HCT116 (cell line): Measurements from ENCODE around the gene RBM8A. TPM values are rescaled to one million over a fixed set of nuclear protein-coding genes. Genes with fewer than 3 reads are reported as not detected.
A peak's percentile ranks its signal among the peaks of the same experiment; 100 is the strongest.

Experiments used
- ATAC-seq: fragments of 200-7000 bp; cut with Tn5 transposase; 2 replicates; pipeline ENCODE4 v1.9.1; 2020; ENCODE audit warnings: mild to moderate bottlenecking, moderate library complexity
- BruUV-seq: library from RNA; stranded (reverse); fragments of 400-500 nt; replicated peaks from 2 replicates; lab custom pipeline; 2021; lab: Mats Ljungman, UMichigan
- CTCF ChIA-PET: fragments of 300-600 bp; sonication (Branson Sonifier 250); formaldehyde crosslinking; loops from one replicate; lab custom pipeline; 2021; ENCODE audit warnings: antibody characterized with exemption; lab: Charles Lee
- POLR2A ChIA-PET: fragments of 300-600, 350-600 bp; sonication (Branson Sonifier 250); formaldehyde crosslinking; loops from one replicate; lab custom pipeline; 2021; ENCODE audit warnings: antibody characterized with exemption; lab: Charles Lee
- RAD21 ChIA-PET, 2 experiments: fragments of 300-600 bp; sonication (Branson Sonifier 250); formaldehyde crosslinking; loops; one replicate each; lab custom pipeline; 2023; ENCODE audit warnings: low total read pairs in 2 of 2; ENCODE audit not compliant: uncharacterized antibody in 2 of 2, unreplicated experiment in 2 of 2, low non-redundant PET in 1 of 2; lab: Charles Lee
- DNase-seq: peaks from one replicate; pipeline ENCODE4 v3.0.0-alpha.2; 2010; ENCODE audit warnings: low read depth, low spot score
- H2AFZ ChIP-seq: fragments of 200-600 bp; shearing (Covaris generic), sonication (generic); 2 replicates; pipeline ENCODE4 v1.6.1; 2017; ENCODE audit warnings: low read depth, mixed run types, mixed read lengths, antibody characterized with exemption, low read length; ENCODE audit not compliant: poor library complexity, severe bottlenecking
- H3K27ac ChIP-seq: 2 replicates; pipeline ENCODE4 v1.5.1; 2012; ENCODE audit warnings: low read depth, low read length
- H3K27me3 ChIP-seq: fragments of 200-600 bp; sonication (generic); 2 replicates; pipeline ENCODE4 v1.6.1; 2016; ENCODE audit warnings: mixed run types, low read length, mixed read lengths; ENCODE audit not compliant: insufficient read depth
- H3K36me3 ChIP-seq, 2 experiments: fragments of 200-500 bp in 1 of 2; fragments of 200-600 bp in 1 of 2; sonication (Bioruptor generic) in 1 of 2; sonication (generic) in 1 of 2; 2 replicates each; pipeline versions ENCODE4 v1.5.1 to v1.6.1; 2014 to 2016; ENCODE audit warnings: low read length in 2 of 2, inconsistent platforms in 1 of 2, mixed read lengths in 1 of 2, mixed run types in 1 of 2; ENCODE audit not compliant: insufficient read depth in 2 of 2, control insufficient read depth in 1 of 2
- H3K4me1 ChIP-seq, 2 experiments: fragments of 200-600 bp in 1 of 2; sonication (generic) in 1 of 2; 2 replicates each; pipeline versions ENCODE4 v1.5.1 to v1.6.1; 2012 to 2017; ENCODE audit warnings: low read length in 2 of 2, inconsistent platforms in 1 of 2, mild to moderate bottlenecking in 1 of 2, mixed read lengths in 1 of 2, mixed run types in 1 of 2, moderate library complexity in 1 of 2; ENCODE audit not compliant: insufficient read depth in 2 of 2, control insufficient read depth in 1 of 2
- H3K4me2 ChIP-seq: fragments of 200-600 bp; sonication (generic); 2 replicates; pipeline ENCODE4 v1.6.1; 2017; ENCODE audit warnings: mixed run types, low read length, mixed read lengths
- H3K4me3 ChIP-seq, 2 experiments: fragments of 200-600 bp in 1 of 2; sonication (generic) in 1 of 2; replicated peaks in 1 of 2; 2 replicates each; pipeline ENCODE4 v1.5.1; 2011 to 2016; ENCODE audit warnings: low read length in 2 of 2, control low read depth in 1 of 2, low read depth in 1 of 2, mild to moderate bottlenecking in 1 of 2, mixed read lengths in 1 of 2, mixed run types in 1 of 2
- H3K79me2 ChIP-seq: fragments of 200-600 bp; sonication (generic); 2 replicates; pipeline ENCODE4 v1.6.1; 2017; ENCODE audit warnings: mild to moderate bottlenecking, mixed run types, low read length, moderate library complexity, mixed read lengths; ENCODE audit not compliant: insufficient read depth
- H3K9ac ChIP-seq: fragments of 200-600 bp; sonication (generic); 2 replicates; pipeline ENCODE4 v1.6.1; 2016; ENCODE audit warnings: low read length, mixed read lengths
- H3K9me2 ChIP-seq: fragments of 200-600 bp; sonication (generic), shearing (Covaris generic); 2 replicates; pipeline ENCODE4 v1.6.1; 2017; ENCODE audit warnings: mixed run types, mild to moderate bottlenecking, moderate library complexity; ENCODE audit not compliant: insufficient read depth
- H3K9me3 ChIP-seq, 2 experiments: fragments of 200-500 bp in 1 of 2; fragments of 200-600 bp in 1 of 2; sonication (Bioruptor generic) in 1 of 2; sonication (generic) in 1 of 2; 2 replicates each; pipeline ENCODE4 v1.6.1; 2014 to 2017; ENCODE audit warnings: low read length in 2 of 2, mixed read lengths in 2 of 2, inconsistent platforms in 1 of 2, low read depth in 1 of 2, mild to moderate bottlenecking in 1 of 2, mixed run types in 1 of 2, moderate library complexity in 1 of 2; ENCODE audit not compliant: control insufficient read depth in 1 of 2, insufficient read depth in 1 of 2
- H4K20me1 ChIP-seq: fragments of 200-600 bp; sonication (generic), shearing (Covaris generic); 2 replicates; pipeline ENCODE4 v1.6.1; 2017; ENCODE audit warnings: mixed run types, mild to moderate bottlenecking, moderate library complexity; ENCODE audit not compliant: insufficient read depth
- ATF3 ChIP-seq: IDR thresholded peaks from 2 replicates; pipeline ENCODE4 v1.6.1; 2012
- CBX3 ChIP-seq: IDR thresholded peaks from 2 replicates; pipeline ENCODE4 v1.6.1; 2012; ENCODE audit warnings: low read depth
- CEBPB ChIP-seq: IDR thresholded peaks from 2 replicates; pipeline ENCODE4 v1.6.1; 2012; ENCODE audit warnings: low read depth
- CTCF ChIP-seq, 3 experiments: fragments of 200-600 bp in 1 of 3; sonication (generic) in 1 of 3; IDR thresholded peaks in 2 of 3; conservative IDR thresholded peaks in 1 of 3; 2 replicates each; pipeline ENCODE4 v1.5.1; 2012 to 2017; ENCODE audit warnings: low read depth in 2 of 3, low read length in 2 of 3, antibody characterized with exemption in 1 of 3, borderline replicate concordance in 1 of 3, control low read depth in 1 of 3, mild to moderate bottlenecking in 1 of 3, mixed read lengths in 1 of 3, mixed run types in 1 of 3, moderate library complexity in 1 of 3; ENCODE audit not compliant: insufficient read depth in 1 of 3
- ELF1 ChIP-seq: IDR thresholded peaks from 2 replicates; pipeline ENCODE4 v1.6.1; 2012; ENCODE audit warnings: low read depth, borderline replicate concordance
- EZH2 ChIP-seq: fragments of 200-600 bp; sonication (generic); IDR thresholded peaks from 2 replicates; pipeline ENCODE4 v1.6.1; 2017; ENCODE audit warnings: antibody characterized with exemption, mixed run types
- EZH2phosphoT487 ChIP-seq: fragments of 200-600 bp; IDR thresholded peaks from 2 replicates; pipeline ENCODE4 v1.6.1; 2018; ENCODE audit warnings: antibody characterized with exemption, borderline replicate concordance
- FOSL1 ChIP-seq: IDR thresholded peaks from 2 replicates; pipeline ENCODE4 v1.6.1; 2012; ENCODE audit warnings: low read depth
- JUND ChIP-seq: IDR thresholded peaks from 2 replicates; pipeline ENCODE4 v1.6.1; 2012
- MAX ChIP-seq: IDR thresholded peaks from 2 replicates; pipeline ENCODE4 v1.6.1; 2012
- POLR2A ChIP-seq: IDR thresholded peaks from 2 replicates; pipeline ENCODE4 v1.7.0; 2011; ENCODE audit warnings: borderline replicate concordance; ENCODE audit not compliant: insufficient read depth, insufficient read length; ENCODE audit errors: extremely low read depth
- POLR2AphosphoS5 ChIP-seq: IDR thresholded peaks from 2 replicates; pipeline ENCODE4 v1.6.1; 2011; ENCODE audit warnings: mild to moderate bottlenecking, low read depth, low read length, moderate library complexity
- RAD21 ChIP-seq: IDR thresholded peaks from 2 replicates; pipeline ENCODE4 v1.6.1; 2012; ENCODE audit warnings: low read depth, mild to moderate bottlenecking
- SIN3A ChIP-seq: IDR thresholded peaks from 2 replicates; pipeline ENCODE4 v1.6.1; 2012; ENCODE audit warnings: low read depth
- SP1 ChIP-seq: IDR thresholded peaks from 2 replicates; pipeline ENCODE4 v1.6.1; 2012; ENCODE audit warnings: low read depth
- SRF ChIP-seq: IDR thresholded peaks from 2 replicates; pipeline ENCODE4 v1.6.1; 2012; ENCODE audit warnings: low read depth
- TCF7L2 ChIP-seq: IDR thresholded peaks from 2 replicates; pipeline ENCODE4 v1.7.0; 2011; ENCODE audit warnings: borderline replicate concordance, inconsistent platforms; ENCODE audit not compliant: insufficient read depth, insufficient read length; ENCODE audit errors: extremely low read depth
- YY1 ChIP-seq: IDR thresholded peaks from 2 replicates; pipeline ENCODE4 v1.6.1; 2011; ENCODE audit warnings: low read length, low read depth, moderate library complexity, mild to moderate bottlenecking; ENCODE audit not compliant: insufficient replicate concordance; ENCODE audit errors: extremely low read depth
- ZFX ChIP-seq: fragments of 450-650 bp; IDR thresholded peaks from 2 replicates; pipeline ENCODE4 v1.6.1; 2017
- ZNF274 ChIP-seq: fragments of 200-500 bp; sonication (Bioruptor generic); IDR thresholded peaks from 2 replicates; pipeline ENCODE4 v1.6.1; 2014; ENCODE audit warnings: mild to moderate bottlenecking, low read depth, low read length, inconsistent platforms
- intact Hi-C: fragments of 100-400 bp; cut with micrococcal nuclease; formaldehyde crosslinking; loops from 2 replicates; pipeline ENCODE4 v1.10.0; 2022
- total RNA-seq: library from RNA; stranded (reverse); gene quantifications from one replicate; pipeline ENCODE4 v1.2.1, GENCODE V29; 2021; ENCODE audit not compliant: unreplicated experiment
- TF ChIP-seq, protein P1 (sequence below): IDR thresholded peaks from 2 replicates; pipeline ENCODE4 v1.6.1; 2011; ENCODE audit warnings: mild to moderate bottlenecking, low read length, moderate library complexity; ENCODE audit not compliant: insufficient replicate concordance; ENCODE audit errors: extremely low read depth

Gene RBM8A
- total RNA-seq, 1 experiment from 2014 or later: 195 TPM

GRCh38 chr1:145918144-145918991 is 8.9 kb downstream of the RBM8A start, which contains the start of gene PEX11B:
Gene PEX11B (minus strand): TSS chr1:145918717. CDS start chr1:145918688, 29 bp downstream.
- RAD21 ChIA-PET: no interaction called here
- Histone ChIP-seq H3K36me3 (peaks cover 0 to 9% of the 10 kb centered on the region in 2 experiments; a peak in 1 of 4 replicates), H3K27ac (peak within 1 kb of the TSS; percentile 62), H3K4me2 (peak within 1 kb of the TSS; percentile 82), H3K9me2 (no peaks in the 10 kb centered on the region), H2AFZ (no peak within 1 kb of the TSS), H3K4me3 (peak within 1 kb of the TSS; percentile 74 to 95), H3K27me3 (no peaks in the 10 kb centered on the region), H3K79me2 (no peaks in the 10 kb centered on the region; the same call in 1 of the 2 replicates), H3K9me3 (no peaks in the 10 kb centered on the region), H3K9ac (peak within 1 kb of the TSS; percentile 78), H4K20me1 (no peaks in the 10 kb centered on the region), H3K4me1 (peaks cover 9 to 25% of the 10 kb centered on the region in 2 experiments; a peak in 3 of 4 replicates)
- ATAC-seq (peak; percentile 84), DNase-seq (peak; percentile 75)
- intact Hi-C loops: loop anchor here (5.0 kb wide), 1 partner anchor 44 kb away; the partner anchor contains the start of genes ANKRD34A and POLR3GL
- CTCF ChIA-PET: interaction anchor here (1.0 to 1.3 kb wide), 3 partner anchors 9 to 26 kb away, joined by 4 to 7 read pairs (median 5); partner anchors contain the start of genes ITGA10 and RBM8A
- no TSS peak for BruUV-seq
- POLR2A ChIA-PET: interaction anchor here (0.8 to 1.9 kb wide), 3 partner anchors 9 to 60 kb away, joined by 5 to 9 read pairs (median 7); partner anchors contain the start of genes PIAS3 and RBM8A
- TF ChIP-seq CBX3 (no peak), SIN3A (peak; percentile 72; the same call in 1 of the 2 replicates), YY1 (peak; percentile 88), EZH2phosphoT487 (no peak), SRF (no peak), EZH2 (no peak), ELF1 (peak; percentile 52; the same call in 1 of the 2 replicates), CEBPB (no peak), SP1 (peak; percentile 91), TCF7L2 (peak; percentile 60), POLR2A (no peak), ZNF274 (no peak), RAD21 (no peak), FOSL1 (no peak), POLR2AphosphoS5 (peak; percentile 71), JUND (no peak), MAX (peak; percentile 75), ZFX (0 out of 2 replicates have a peak, but pooled peaks have one; percentile 8), ATF3 (no peak), CTCF (IDR thresholded peaks at IDR 0.05 in 2 of 3, conservative IDR thresholded peaks at IDR 0.05 in 1 of 3; ENCODE audit: borderline replicate concordance in 1 of 3, insufficient read depth in 1 of 3, low read depth in 2 of 3, low read length in 2 of 3) (no peak)
- TF ChIP-seq, protein P1, sequence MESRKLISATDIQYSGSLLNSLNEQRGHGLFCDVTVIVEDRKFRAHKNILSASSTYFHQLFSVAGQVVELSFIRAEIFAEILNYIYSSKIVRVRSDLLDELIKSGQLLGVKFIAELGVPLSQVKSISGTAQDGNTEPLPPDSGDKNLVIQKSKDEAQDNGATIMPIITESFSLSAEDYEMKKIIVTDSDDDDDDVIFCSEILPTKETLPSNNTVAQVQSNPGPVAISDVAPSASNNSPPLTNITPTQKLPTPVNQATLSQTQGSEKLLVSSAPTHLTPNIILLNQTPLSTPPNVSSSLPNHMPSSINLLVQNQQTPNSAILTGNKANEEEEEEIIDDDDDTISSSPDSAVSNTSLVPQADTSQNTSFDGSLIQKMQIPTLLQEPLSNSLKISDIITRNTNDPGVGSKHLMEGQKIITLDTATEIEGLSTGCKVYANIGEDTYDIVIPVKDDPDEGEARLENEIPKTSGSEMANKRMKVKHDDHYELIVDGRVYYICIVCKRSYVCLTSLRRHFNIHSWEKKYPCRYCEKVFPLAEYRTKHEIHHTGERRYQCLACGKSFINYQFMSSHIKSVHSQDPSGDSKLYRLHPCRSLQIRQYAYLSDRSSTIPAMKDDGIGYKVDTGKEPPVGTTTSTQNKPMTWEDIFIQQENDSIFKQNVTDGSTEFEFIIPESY: peak; percentile 87
